NCI-H1930 (cell line): Measurements from ENCODE around the gene TAS2R40.
"Not testable (repeated sequence)": the region's sequence is repeated elsewhere in the genome, so short reads cannot be mapped to it uniquely, and the experiment has no call there.

Experiments
- DNase-seq, 2 experiments: peaks; one replicate each; lab custom pipeline; 2025; lab: John Stamatoyannopoulos, UW

TAS2R40 gene

GRCh38 chr7:143250199-143250598, 28.4 kb downstream of the TAS2R40 start:
- DNase-seq: no peak

GRCh38 chr7:143250822-143251221, 29.0 kb downstream of the TAS2R40 start:
- DNase-seq: no peak

DNA sequence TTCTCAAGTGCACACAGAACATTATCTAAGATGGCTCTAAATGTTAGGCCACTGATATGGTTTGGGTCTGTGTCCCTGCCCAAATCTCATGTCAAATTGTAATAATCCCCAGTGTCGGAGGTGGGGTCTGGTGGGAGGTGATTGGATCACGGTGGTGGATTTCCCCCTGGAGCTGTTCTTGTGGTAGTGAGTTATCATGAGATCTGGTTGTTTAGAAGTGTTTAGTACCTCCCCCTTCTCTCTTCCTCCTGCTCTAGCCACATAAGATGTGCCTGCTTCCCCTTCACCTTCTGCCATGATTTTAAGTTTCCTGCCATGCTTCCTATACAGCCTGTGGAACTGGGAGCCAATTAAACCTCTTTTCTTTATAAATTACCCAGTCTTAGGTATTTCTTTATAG, 30.2 kb downstream of the TAS2R40 start:
- DNase-seq: no peak

GRCh38 chr7:143255564-143255963, 33.7 kb downstream of the TAS2R40 start:
- DNase-seq: no peak

GRCh38 chr7:143256325-143256724, 34.5 kb downstream of the TAS2R40 start:
- DNase-seq: no peak

GRCh38 chr7:143256932-143257331, 35.1 kb downstream of the TAS2R40 start:
- no peak for DNase-seq

- no peak for DNase-seq
These were observed 35.7 kb downstream of the TAS2R40 start for GRCh38 chr7:143257501-143257900.

DNA sequence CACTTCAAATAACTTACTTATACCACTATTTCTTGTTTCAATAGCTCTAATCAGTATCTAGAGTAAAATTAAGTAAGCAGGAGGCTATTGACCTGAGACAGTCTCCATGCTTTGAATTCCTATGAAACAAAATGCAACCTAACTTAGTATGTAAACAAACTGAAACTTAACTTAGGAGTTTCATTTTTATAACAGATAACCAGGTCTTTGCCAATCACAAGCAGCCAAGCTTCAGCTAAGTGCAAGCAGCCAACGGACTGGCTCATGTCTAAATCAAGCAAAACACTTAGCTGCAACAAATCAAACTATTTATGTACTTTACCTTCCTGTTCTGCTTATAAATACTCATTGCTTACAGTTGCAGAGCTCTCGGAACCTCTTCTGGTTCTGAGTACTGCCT, 37.0 kb downstream of the TAS2R40 start:
- DNase-seq: no peak

DNA sequence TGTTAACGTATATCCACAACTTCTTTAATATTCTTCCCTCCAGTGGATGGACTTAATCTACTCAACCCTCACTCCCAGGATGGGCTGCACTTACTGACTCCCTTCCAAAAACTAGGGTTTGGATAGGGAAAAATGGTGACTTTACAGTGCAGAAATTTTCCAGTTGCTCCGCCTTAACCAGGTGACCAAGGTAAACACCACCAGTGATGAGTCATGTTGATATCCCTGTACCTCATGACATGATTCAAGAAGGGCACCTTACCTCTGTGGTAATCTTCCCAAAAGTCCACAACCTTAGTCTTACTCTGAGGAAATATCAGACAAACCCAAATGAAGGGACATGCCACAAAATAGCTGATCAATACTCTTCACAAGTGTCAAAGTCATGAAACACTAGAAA, 37.9 kb downstream of the TAS2R40 start:
- no peak for DNase-seq

GRCh38 chr7:143261901-143262300, 40.1 kb downstream of the TAS2R40 start:
- no peak for DNase-seq

- DNase-seq: peak; percentile 45 to 64
These were observed 41.7 kb downstream of the TAS2R40 start, which contains the start of gene GSTK1 for GRCh38 chr7:143263266-143264195. GSTK1 (plus strand) TSS chr7:143263441; CDS start chr7:143263514, 73 bp downstream.

DNA sequence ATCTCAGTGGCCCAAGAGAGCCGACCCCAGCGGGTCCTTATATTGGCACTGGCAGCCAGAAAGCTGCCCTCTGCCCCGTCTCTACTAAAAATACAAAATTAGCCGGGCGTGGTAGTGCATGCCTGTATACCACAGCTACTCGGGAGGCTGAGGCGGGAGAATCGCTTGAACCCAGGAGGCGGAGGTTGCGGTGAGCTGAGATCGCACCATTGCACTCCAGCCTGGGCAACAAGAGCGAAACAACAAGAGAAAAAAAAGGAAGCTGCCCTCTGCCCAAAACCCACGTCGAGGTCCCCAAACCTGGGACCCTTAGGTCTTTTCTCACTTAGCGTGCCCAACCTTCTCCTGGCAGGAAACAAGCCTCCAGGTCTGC, 42.3 kb downstream of the TAS2R40 start:
- DNase-seq: not testable (repeated sequence)

DNA sequence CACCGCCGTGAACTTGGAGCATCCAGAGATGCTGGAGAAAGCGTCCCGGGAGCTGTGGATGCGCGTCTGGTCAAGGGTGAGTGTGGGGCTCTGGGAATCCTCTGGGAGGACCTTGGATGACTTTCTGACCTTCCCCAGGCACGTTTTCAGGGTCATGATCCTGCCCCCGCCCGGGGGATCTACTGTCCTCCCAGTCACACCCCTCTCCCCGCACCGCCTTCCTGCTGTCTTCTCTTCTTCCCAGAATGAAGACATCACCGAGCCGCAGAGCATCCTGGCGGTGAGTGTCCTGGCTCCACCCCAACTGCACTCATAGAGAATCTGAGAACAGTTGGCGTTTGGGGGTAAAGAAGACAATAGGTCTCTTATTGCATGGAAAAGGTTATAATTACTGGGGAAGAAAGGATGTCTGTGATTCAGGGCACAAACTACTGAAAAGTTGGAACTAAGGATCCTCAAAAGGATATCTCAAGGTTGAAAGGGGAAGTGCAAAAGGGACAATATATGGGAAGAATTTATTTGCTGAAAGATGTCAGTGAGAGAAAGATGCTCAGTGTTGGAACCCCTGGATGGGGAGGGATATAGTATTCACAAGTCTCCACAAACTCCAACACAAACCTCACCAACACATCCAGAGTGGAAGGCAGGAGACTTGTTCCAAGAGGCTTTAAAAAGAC, 43.3 kb downstream of the TAS2R40 start:
- DNase-seq: no peak

GRCh38 chr7:143269251-143269650, 47.4 kb downstream of the TAS2R40 start:
- no peak for DNase-seq

DNA sequence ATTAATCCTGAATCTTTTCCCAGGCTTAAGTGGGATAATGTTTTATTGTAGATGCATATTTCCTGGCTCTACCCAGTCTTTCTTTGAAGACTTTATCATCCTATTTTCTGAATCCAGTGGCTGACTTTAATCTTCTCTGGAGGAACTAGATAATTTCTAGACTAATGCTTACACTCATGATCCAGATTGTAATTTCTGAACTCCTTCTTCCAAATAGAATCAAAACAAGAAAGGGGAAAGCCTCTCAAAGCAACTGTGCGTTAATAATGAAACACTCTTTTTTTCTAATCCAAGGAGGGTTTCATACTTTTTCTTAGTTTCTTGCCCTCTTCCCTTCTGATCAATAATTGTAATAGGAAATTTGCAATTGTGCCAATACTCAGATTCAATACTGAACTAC, 49.4 kb downstream of the TAS2R40 start:
- DNase-seq: no peak
